Esophagus muscularis mucosa (tissue), 4 donors: ENCODE measurements around the gene HOXD10. TPM values are rescaled to one million over a fixed set of nuclear protein-coding genes. Genes with fewer than 3 reads are reported as not detected.

Experiments used
- DNase-seq: peaks from one replicate; pipeline ENCODE4 v3.0.0-alpha.2; 2017; ENCODE audit errors: extremely low spot score
- H3K27ac ChIP-seq, 4 donors: fragments of 200-600 bp; sonication (generic); replicated peaks in 1 of 4; 1 replicate in 3 of 4; 2 replicates in 1 of 4; pipeline ENCODE4 v1.5.1; 2016 to 2019; ENCODE audit warnings: mild to moderate bottlenecking in 1 of 4
- H3K27me3 ChIP-seq, 4 donors: fragments of 200-600 bp; sonication (generic); one replicate each; pipeline versions ENCODE4 v1.5.1 to v1.6.0; 2016 to 2019
- H3K36me3 ChIP-seq, 4 donors: fragments of 200-600 bp; sonication (generic); one replicate each; pipeline ENCODE4 v1.5.1; 2016 to 2019
- H3K4me1 ChIP-seq, 4 donors: fragments of 200-600 bp; sonication (generic); one replicate each; pipeline ENCODE4 v1.5.1; 2016 to 2019
- H3K4me3 ChIP-seq, 4 donors: fragments of 200-600 bp; sonication (generic); 1 replicate in 2 of 4; 2 replicates in 2 of 4; pipeline ENCODE4 v1.5.1; 2016 to 2019; ENCODE audit warnings: mild to moderate bottlenecking in 4 of 4, moderate library complexity in 1 of 4
- H3K9me3 ChIP-seq, 4 donors: fragments of 200-600 bp; sonication (generic); 1 replicate in 3 of 4; 2 replicates in 1 of 4; pipeline ENCODE4 v1.5.1; 2016 to 2019
- EP300 ChIP-seq: sonication (generic); formaldehyde crosslinking; IDR thresholded peaks from one replicate; pipeline ENCODE4 v1.6.1; 2017; ENCODE audit warnings: antibody characterized with exemption
- POLR2A ChIP-seq: fragments of 450-650 bp; IDR thresholded peaks from one replicate; pipeline ENCODE4 v1.6.1; 2017; ENCODE audit warnings: antibody characterized with exemption, moderate library complexity, mild to moderate bottlenecking, low read depth
- POLR2AphosphoS5 ChIP-seq, 2 donors: sonication (generic); formaldehyde crosslinking; IDR thresholded peaks; one replicate each; pipeline ENCODE4 v1.6.1; 2017; ENCODE audit warnings: antibody characterized with exemption in 2 of 2
- WGBS: methylation state at CpG from one replicate; pipeline ENCODE4 v1.1.5; 2018; 5-methylcytosine and 5-hydroxymethylcytosine counted together
- intact Hi-C: fragments of 100-400 bp; cut with DNase I; formaldehyde crosslinking; loops from one replicate; pipeline ENCODE4 v1.15.1; 2023
- total RNA-seq, 4 donors: library from RNA; depleted of rRNA; stranded (reverse); fragments of >200 nt; gene quantifications; one replicate each; pipeline versions ENCODE4 v1.1.0 to v1.2.1, GENCODE V29; 2016
- TF ChIP-seq, protein P1 (sequence below), 3 experiments: fragments of 200-600 bp in 2 of 3; fragments of 450-650 bp in 1 of 3; sonication (generic) in 2 of 3; IDR thresholded peaks; one replicate each; pipeline ENCODE4 v1.5.1; 2017 to 2019; ENCODE audit warnings: antibody characterized with exemption in 3 of 3, mild to moderate bottlenecking in 2 of 3, moderate library complexity in 1 of 3

The HOXD10 gene
- total RNA-seq, 4 donors from 2014 or later: 0.42 to 0.50 TPM; not detected in 2

DNA sequence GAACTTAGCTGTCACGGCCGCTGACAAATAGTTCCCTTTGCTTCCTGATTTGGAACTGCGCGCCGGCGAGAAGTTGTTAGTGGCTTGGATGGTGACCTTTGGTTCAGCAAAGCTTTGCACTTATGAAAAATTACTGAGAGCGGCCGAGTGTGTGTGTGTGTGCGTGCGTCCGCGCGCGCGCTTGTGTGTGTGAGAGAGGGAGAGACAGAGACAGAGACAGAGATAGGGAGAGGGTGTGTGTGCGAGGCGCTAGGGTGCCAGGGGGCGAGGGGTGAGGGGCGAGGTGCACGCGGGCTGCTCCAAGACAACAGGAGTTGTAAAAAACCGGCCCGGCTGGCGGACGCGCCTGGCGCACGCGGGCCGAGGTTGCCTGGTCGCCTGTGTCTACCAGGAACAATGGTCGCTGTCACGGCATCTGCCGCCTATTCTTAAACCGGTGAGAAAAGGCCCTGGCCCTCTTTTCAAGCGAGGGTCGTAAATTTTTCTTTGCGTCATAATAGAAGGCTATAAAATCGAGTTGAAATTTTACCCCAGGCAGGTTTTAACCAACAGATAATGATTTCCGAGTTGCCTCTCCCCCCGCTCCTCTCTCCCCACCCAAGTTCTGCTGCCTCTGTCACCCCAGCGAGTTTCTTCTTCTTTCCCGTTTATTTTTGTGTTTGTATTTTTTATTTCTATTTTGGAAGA, 41.1 kb downstream of the HOXD10 start:
- TF ChIP-seq POLR2AphosphoS5 (IDR thresholded peaks at IDR 0.05) (no peak), EP300 (no peak), POLR2A (no peak)
- TF ChIP-seq, protein P1, sequence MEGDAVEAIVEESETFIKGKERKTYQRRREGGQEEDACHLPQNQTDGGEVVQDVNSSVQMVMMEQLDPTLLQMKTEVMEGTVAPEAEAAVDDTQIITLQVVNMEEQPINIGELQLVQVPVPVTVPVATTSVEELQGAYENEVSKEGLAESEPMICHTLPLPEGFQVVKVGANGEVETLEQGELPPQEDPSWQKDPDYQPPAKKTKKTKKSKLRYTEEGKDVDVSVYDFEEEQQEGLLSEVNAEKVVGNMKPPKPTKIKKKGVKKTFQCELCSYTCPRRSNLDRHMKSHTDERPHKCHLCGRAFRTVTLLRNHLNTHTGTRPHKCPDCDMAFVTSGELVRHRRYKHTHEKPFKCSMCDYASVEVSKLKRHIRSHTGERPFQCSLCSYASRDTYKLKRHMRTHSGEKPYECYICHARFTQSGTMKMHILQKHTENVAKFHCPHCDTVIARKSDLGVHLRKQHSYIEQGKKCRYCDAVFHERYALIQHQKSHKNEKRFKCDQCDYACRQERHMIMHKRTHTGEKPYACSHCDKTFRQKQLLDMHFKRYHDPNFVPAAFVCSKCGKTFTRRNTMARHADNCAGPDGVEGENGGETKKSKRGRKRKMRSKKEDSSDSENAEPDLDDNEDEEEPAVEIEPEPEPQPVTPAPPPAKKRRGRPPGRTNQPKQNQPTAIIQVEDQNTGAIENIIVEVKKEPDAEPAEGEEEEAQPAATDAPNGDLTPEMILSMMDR (IDR thresholded peaks at IDR 0.05): no peak
- no peak overlapping the region for H3K27ac ChIP-seq
- no peaks in the 10 kb centered on the region for H3K36me3 ChIP-seq
- peaks cover 7 to 100% (median 73%) of the 10 kb centered on the region in 4 donors for H3K27me3 ChIP-seq
- no peaks in the 10 kb centered on the region for H3K9me3 ChIP-seq
- H3K4me1 ChIP-seq: peaks cover 17 to 59% (median 47%) of the 10 kb centered on the region in 4 donors
- H3K4me3 ChIP-seq: peak overlapping the region; percentile 19 to 29 (median 26)
- 5% methylated on average over 42 of the region's 43 CpGs for WGBS
- intact Hi-C loops: no loop called here
- DNase-seq: no peak

DNA sequence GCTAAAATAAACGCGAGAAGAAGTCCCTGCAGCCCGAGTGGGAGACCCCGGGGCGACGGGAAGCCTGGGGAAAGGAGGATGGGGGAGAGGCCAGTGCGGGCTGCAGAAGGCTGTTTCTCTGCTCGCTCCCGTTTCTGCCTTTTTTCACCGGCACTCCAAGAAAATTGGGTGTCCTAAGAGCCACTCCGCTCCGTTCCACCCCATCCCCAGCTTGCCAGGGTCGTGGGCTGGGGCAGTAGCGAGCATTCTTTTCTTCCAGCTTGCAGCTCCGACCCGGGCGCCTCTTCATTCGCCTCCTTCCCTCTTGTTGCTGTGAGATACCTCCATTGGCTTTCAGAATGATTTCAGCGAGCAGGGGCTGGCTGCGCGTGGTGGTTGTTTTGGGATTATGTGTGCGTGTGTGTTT, 41.6 kb downstream of the HOXD10 start:
- no peaks in the 10 kb centered on the region for H3K36me3 ChIP-seq
- H3K27me3 ChIP-seq: peaks cover 7 to 100% (median 73%) of the 10 kb centered on the region in 4 donors
- TF ChIP-seq, protein P1 (IDR thresholded peaks at IDR 0.05): no peak
- TF ChIP-seq POLR2AphosphoS5 (IDR thresholded peaks at IDR 0.05) (no peak), EP300 (no peak), POLR2A (no peak)
- DNase-seq: no peak
- WGBS: 17% methylated on average over 22 of the region's 22 CpGs
- no peaks in the 10 kb centered on the region for H3K9me3 ChIP-seq
- H3K4me3 ChIP-seq: no peak overlapping the region
- H3K27ac ChIP-seq: no peak overlapping the region
- intact Hi-C loops: no loop called here
- H3K4me1 ChIP-seq: peaks cover 17 to 58% (median 47%) of the 10 kb centered on the region in 4 donors

DNA sequence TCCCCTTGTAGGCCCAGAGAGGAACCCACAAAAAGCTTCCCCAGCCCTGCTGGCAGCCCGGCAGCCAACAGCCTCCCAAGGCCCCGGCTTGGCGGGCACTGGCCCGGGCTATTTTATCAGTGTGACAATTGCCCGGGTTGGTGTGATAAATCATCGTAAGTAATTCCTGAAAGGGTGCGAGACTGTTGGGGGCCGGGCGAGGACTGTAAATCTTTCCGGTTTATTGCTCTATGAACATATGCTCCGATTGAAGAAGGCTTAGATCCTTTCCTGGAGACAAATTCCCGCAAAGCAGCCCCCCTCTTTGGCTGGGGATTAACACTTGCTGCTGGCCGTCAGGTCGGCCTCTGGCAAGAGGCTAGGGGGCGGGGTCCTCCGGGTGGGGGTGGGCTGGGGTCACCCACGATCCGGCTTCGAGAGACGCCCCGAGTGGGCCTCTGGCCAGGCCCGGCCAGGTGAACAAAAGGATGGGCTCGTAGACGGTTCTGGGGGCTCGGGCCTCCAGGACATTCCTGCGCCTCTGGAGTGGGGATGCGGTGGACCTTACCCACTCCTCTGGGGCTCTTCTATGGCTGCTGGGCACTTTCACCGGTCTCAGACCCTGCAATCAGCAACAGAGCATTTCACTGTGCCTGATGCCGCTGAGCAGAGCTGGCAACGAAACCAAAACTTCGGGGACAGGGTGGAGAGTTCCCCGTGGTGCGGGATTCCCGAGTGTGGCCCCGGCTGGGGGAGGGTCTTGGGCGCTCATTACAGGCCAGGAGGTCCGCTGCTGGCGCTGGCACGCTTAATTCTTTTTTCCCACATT, 42.5 kb downstream of the HOXD10 start:
- 23% methylated on average over 24 of the region's 39 CpGs for WGBS
- no peaks in the 10 kb centered on the region for H3K9me3 ChIP-seq
- intact Hi-C loops: no loop called here
- no peak overlapping the region for H3K27ac ChIP-seq
- H3K27me3 ChIP-seq: peaks cover 7 to 100% (median 78%) of the 10 kb centered on the region in 4 donors
- DNase-seq: no peak
- peaks cover 17 to 58% (median 47%) of the 10 kb centered on the region in 4 donors for H3K4me1 ChIP-seq
- no peak overlapping the region for H3K4me3 ChIP-seq
- TF ChIP-seq EP300: no peak
- no peak for TF ChIP-seq POLR2AphosphoS5 (IDR thresholded peaks at IDR 0.05)
- TF ChIP-seq POLR2A: no peak
- TF ChIP-seq, protein P1 (IDR thresholded peaks at IDR 0.05): no peak
- no peaks in the 10 kb centered on the region for H3K36me3 ChIP-seq

DNA sequence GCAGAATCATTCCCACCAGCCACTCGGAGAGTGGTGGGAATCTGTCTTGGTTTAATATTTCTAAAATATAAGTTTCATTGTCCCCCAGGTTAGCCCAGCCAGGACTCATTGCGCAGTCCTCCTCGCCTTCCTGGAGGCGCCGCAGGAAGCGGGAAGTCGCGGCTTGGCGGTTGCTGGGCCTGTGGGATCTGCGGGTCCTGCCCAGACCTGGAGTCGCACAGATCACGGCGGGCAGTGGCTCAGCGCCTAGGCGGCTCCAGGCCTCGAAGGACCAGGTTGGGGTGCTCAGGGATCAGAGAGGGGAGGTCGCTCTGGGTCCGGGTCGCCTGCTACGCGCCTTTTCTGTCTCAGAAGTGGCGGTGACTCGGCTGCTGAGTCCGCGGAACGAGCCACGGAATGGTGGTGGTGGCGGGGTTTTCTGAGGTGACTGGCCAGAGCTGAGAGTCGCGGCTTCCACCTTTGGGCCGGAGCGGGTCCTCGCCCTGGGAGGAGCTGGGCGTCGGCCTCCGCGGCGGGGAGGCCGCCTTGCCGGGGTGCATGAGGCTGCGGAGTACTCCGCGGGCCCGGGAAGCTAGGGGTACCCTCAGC, 43.2 kb downstream of the HOXD10 start:
- intact Hi-C loops: no loop called here
- peaks cover 17 to 63% (median 50%) of the 10 kb centered on the region in 4 donors for H3K4me1 ChIP-seq

More for the DNA sequence above, 43.2 kb downstream of the HOXD10 start:
- H3K36me3 ChIP-seq: no peaks in the 10 kb centered on the region
- no peak for DNase-seq
- H3K9me3 ChIP-seq: peaks cover 0 to 5% (median 0%) of the 10 kb centered on the region in 4 donors
- H3K27ac ChIP-seq: no peak overlapping the region
- H3K4me3 ChIP-seq: peak overlapping the region; percentile 27 to 37 (median 28)
- TF ChIP-seq POLR2A: no peak
- no peak for TF ChIP-seq EP300
- TF ChIP-seq, protein P1 (IDR thresholded peaks at IDR 0.05): no peak
- TF ChIP-seq POLR2AphosphoS5 (IDR thresholded peaks at IDR 0.05): no peak
- WGBS: 24% methylated on average over 28 of the region's 44 CpGs
- H3K27me3 ChIP-seq: peaks cover 7 to 100% (median 83%) of the 10 kb centered on the region in 4 donors
